CD4-positive, alpha-beta T cell treated with Interleukin-4 for 1 hour (primary cell): ENCODE results near the gene UNC50.
A peak's percentile ranks its signal among the peaks of the same experiment; 100 is the strongest.
"Not testable (repeated sequence)": the region's sequence is repeated elsewhere in the genome, so short reads cannot be mapped to it uniquely, and the experiment has no call there.

Experiments used
- DNase-seq, 2 donors: peaks; one replicate each; pipeline ENCODE4 v3.0.0-alpha.2; 2020 to 2022

The UNC50 gene

DNA sequence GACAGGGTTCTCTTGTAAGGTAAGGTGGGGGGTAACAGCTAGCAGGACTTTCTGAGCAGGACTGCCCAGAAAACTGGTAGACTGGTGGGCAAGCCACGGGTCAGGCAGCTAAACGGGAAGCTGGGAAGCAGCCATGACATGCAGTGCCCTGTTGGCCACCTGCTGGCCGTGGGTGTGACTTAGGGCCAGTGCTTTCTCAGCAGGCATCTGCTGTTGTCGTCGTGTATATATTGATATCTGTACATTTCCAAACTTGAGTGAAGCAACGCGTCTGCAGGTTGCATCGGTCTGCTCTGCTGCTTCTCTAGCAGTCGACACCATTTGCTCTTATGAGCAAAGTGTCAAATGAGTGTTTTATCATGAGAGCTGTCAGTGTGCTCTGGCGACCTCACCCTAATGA, 31.1 kb upstream of the UNC50 start:
- DNase-seq: no peak

DNA sequence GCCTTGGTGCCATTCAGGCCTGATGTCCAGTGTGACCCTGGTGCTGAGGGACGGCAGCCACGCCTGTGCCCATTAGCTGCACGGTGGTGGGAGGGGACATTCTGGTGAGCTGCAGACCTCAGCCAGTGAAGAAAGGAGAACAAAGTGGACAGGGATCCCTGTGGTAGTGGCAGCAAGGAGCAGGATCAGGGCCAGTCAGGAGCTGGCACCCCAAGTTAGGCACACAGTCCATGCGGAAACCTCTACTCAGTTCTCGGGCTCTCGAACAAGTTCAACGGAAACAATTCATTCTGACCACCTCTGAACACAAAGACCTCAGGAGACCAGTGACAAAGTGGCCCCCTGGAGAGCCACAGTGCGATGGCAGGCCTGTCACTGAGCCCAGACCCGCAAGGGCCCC, 30.2 kb upstream of the UNC50 start:
- no peak for DNase-seq

GRCh38 chr2:98579926-98580325, 28.5 kb upstream of the UNC50 start:
- DNase-seq: no peak

- DNase-seq: no peak
Measured at GRCh38 chr2:98580656-98581284, 27.6 kb upstream of the UNC50 start.

DNA sequence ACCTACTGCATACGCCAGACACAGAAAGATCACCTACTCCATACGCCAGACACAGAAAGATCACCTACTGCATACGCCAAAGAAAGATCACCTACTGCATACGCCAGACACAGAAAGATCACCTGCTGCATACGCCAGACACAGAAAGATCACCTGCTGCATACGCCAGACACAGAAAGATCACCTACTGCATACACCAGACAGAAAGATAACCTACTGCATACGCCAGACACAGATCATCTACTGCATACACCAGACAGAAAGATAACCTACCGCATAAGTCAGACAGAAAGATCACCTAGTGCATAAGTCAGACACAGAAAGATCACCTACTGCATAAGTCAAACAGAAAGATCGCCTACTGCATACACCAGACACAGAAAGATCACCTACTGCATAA, 25.9 kb upstream of the UNC50 start:
- DNase-seq: no peak

DNA sequence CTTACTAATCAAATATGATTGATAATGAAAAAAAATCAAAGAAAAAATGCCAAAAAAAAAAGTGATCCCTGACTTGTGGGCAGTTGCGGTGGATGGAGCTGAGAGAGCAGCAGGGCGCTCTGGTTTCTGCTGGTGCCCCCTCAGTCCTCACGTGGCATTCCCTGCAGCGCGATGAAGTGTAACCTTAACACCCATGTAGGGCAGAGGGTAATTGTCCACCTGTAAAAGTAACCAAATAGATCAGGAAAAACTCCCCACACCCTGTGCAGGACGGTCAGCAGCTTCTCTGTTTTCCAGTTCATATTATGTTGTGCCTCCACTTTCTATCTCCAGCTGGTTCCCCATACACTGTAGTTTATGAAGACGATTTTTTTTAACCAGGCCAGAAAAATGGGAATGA, 25.1 kb upstream of the UNC50 start:
- no peak for DNase-seq

- DNase-seq: no peak
Measured at GRCh38 chr2:98583816-98584618, 24.4 kb upstream of the UNC50 start.

DNA sequence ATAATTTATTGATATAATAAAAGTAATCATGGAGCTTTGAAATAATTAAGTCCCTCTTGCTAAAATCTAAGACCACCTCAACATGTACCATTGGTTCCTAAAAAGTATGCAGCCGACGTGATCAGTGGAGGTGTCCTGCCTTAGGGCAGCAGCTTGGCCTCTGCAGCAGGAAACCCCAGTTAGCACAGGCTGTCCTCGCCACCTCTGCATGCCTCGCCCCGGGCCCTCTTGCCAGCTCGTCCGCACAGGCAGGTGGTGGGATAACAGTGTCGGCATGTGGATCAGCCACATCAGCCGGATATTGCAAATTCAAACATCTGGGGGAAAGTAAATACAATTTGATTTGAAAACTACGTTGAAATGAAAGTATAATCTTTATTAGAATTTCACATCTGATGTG, 23.0 kb upstream of the UNC50 start:
- DNase-seq: no peak

- DNase-seq: no peak
Measured at GRCh38 chr2:98586551-98587140, 21.7 kb upstream of the UNC50 start.

DNA sequence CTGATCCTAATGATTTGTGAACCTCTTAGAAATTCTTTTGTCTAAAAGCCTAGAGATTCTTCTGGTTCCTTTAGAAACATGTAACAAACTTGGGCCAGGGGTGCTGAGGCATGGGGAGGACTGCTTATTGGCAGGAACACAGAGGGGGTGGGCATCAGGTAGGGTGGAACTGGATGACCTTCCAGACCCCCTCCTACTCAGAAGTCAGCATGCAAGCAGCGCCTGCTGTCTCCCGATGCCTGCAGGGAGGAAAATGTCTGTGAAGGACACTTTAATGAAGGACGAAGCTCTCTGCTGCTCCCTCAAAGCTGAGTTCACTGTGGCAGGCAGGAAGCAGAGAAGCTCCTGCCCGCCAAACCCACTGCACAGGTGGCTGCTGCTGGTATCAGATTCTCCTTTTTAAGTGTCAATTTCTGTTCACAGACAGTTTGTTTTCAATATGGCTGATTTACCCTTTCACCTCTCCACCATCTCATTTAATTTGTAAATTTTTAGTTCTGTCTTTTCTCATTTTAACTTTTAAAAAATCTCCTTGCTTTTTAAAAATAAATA, 19.4 kb upstream of the UNC50 start:
- DNase-seq: no peak

GRCh38 chr2:98589489-98589888, 18.9 kb upstream of the UNC50 start:
- no peak for DNase-seq

DNA sequence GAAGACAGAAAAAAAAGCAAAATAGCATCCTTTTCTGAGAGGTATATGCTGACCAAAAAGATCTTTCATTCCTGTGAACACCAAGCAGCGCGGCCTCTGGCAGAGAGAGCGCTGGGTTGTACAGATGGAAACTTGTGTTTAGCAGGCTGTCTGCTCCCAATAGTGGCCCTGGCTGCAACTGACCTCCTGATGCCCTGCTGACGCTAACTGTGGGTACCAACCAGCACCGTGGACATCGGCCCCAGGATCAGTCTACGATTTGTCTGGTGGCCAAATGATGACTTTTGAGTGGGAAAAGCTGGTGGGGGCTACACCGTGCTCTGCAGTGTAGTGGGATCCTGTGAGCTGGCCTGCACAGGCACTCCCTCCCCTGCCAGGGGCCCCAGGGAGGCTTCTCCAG, 15.8 kb upstream of the UNC50 start:
- DNase-seq: no peak

GRCh38 chr2:98594665-98595064, 13.7 kb upstream of the UNC50 start:
- not testable (repeated sequence) for DNase-seq

DNA sequence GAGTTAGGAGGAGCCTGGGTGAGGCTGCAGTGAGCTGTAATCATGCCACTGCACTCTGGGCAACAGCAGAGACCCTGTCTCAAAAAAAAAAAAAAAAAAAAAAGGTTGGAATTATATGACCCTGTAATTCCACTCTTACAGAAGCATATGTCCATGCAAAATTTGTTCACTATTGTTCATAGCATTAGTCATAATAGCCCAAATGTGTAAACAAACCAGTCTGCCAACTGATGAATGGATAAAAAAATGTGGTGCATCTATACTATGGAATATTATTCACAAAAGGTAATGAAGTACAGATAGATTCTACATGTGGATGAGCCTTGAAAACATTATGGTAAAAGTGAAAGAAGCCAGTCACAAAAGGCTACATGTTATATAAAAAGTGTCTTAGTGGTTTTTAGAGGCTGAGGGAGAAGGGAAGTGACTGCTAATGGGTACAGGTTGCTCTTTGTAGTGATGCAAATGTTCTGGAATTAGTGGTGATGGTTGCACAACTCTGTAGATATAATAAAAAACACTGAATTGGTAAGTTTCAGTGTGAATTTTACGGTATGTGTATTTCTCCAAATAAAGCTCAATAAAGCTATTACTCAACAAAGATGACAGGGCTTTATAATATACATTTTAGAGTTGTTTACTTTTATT, 9.5 kb upstream of the UNC50 start:
- DNase-seq: no peak

GRCh38 chr2:98601532-98602132, 6.8 kb upstream of the UNC50 start:
- no peak for DNase-seq

- no peak for DNase-seq
Measured at GRCh38 chr2:98604547-98604946, 3.8 kb upstream of the UNC50 start.

- no peak for DNase-seq
Measured at GRCh38 chr2:98605076-98605475, 3.3 kb upstream of the UNC50 start.

DNA sequence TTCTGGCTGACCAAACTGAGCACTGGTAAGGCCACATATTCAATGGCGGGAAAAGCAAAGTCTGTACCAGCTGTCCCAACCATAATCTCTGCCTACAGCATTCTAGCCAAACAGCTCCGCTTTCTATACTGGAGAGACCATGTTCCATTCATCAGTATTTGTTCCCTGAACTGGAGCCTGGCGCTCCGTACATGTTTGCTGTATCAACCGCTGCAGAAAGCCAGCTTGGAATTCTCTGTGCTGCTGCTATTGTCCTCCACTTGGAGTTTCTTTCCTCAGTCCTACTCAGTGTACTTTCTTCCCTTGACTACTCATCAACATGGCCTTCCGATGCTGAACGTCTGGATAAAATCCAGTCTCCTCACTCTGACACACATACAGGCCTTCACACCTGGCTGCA, 2.0 kb upstream of the UNC50 start:
- DNase-seq: no peak

- DNase-seq: no peak
Measured at GRCh38 chr2:98607104-98607503, 1.3 kb upstream of the UNC50 start.

DNA sequence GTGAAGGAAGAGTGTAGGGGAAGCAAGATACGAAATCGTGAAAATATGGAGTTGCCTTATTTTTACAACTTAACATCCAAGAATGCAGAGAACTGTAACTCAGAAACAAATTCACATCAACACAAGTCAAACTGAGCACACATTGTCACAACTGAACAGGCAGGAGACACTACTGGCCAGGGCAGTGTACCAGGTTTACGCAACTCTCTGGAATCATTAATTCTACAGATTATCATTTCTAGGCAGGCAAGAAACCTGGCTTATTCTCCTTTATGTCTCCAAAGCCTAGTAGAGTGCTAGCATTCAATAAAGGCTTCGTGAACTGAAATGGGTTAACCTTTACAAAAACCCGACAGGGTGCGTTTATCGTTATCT, 661 bp upstream of the UNC50 start:
- no peak for DNase-seq

DNA sequence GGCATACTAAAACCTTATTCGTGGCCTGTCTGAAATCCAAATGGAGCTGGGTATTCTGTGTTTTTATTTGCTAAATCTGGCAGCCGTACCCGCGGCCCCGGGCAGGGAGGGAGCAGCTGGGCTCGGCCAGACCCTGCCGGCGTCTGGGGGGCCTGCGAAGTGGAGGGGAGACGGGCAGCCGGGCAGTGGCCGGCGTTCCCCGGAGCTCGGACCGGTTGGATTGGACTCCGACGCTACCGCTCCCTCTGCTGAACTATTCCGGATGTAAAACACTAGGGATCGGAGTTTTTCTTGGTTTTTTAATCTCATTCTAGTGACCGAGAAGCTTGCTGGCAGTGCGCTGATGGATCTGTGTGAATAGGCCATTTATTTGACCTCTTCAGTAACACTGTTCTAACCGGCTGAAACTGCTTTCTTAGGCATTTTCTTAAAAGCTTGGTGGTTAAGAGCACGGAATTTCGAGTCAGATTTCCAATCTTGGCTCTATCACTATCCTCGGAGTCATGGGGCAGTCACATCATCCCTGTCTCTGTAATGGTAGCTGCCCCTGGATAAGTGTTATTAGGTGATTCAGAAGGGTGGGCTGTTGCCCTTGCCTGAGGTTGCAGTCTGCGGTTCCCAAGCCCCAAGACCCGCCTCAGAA, 694 bp downstream of the UNC50 start:
- peak in 1 of 2 donors; percentile 21 for DNase-seq

DNA sequence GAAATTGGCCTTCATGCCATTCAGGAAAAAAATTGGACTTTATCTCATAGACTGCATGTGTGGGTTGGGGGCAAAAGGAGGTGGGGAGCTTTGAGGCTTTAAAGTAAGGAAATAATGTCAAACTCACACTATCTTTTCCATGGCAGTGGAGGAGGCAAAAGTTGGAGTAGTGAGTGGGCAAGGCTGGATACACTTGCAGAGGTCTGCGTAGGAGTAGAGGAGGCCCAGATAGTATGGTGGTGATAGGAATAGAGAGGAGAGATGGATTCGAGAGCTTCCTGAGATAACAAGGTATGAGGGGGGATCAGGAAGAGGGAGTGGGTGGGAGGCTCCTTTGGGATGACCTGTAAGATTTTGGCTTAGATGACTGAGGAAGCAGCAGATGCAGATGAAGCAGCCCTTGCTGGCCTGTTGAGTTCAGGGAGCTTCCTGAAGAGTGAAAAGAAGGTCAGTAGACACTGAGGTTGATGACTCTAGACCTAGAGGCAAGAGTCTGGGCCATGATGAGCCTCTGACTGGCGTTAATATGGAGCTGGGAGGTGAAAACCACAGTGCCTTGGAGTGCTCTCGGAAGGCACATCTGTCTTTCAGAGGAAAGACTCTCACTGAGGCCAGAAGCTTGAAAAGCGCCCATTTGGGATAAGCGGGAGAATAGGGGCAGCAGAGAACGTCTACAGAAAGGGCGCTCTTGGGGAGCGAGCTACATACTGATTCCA, 5.8 kb downstream of the UNC50 start:
- DNase-seq: no peak
